GM19035 (cell line): Measurements from ENCODE around the gene DCUN1D3.

ENCODE experiments used
- ATAC-seq: cut with Tn5 transposase; IDR thresholded peaks from one replicate; pipeline ENCODE4 v1.9.1; 2021; ENCODE audit not compliant: unreplicated experiment

DCUN1D3 gene

GRCh38 chr16:20889625-20890275 is 10.4 kb downstream of the DCUN1D3 start:
- no peak for ATAC-seq

DNA sequence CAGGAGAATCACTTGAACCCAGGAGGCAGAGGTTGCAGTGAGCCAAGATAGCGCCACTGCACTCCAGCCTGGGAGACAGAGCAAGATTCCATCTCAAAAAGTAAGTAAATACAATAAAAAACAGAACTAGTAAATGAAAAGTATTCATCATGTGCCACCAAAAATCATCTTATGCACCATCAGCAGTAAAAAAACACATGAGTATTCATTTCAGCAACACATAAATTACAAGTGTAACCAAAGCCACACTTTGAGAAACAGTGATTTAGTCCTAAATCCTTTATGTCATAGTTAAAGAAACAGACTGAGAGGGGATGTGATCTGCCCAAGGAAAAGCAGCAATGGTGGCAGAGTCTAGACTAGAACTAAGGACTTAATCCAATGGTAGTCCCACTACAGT is 13.0 kb downstream of the DCUN1D3 start:
- no peak for ATAC-seq

DNA sequence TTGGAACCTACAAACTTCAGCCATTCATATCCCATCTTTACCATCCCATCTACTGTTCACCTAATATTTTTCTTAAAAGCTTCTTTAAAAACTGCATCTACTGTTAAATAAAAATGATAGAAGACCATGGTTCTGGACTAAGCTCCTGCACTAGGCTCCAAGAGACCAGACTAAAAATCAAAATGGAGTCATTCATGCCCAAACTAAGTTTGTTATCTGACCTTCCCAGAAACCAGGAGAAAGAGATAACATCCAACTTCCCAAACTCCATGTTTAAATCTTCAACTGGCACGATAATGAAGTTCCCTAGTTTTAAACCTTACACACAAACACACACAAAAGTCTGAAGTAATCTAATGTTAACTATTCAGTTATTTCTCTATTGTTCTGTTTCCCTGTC is 13.8 kb downstream of the DCUN1D3 start:
- ATAC-seq = no peak

- no peak for ATAC-seq
These were observed 16.0 kb downstream of the DCUN1D3 start for GRCh38 chr16:20884240-20884556.

- ATAC-seq = no peak
These were observed 16.5 kb downstream of the DCUN1D3 start for GRCh38 chr16:20883554-20884239.

DNA sequence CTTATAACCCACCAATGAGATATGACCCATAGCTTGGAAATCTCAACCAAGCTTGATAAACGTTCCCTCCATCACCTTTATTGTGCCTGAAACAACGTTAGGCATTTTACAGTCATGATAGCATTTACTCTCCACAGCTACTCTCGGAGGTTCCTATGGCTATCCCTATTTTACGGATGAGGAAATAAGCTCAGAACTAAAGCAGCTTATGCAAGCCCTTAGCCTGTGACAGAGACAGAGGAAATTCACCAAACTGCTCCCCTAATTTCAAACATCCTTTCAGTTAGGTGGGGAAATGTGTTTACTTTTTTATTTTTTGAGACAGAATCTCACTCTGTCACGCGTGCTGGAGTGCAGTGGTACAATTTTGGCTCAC is 18.7 kb downstream of the DCUN1D3 start:
- ATAC-seq = no peak

DNA sequence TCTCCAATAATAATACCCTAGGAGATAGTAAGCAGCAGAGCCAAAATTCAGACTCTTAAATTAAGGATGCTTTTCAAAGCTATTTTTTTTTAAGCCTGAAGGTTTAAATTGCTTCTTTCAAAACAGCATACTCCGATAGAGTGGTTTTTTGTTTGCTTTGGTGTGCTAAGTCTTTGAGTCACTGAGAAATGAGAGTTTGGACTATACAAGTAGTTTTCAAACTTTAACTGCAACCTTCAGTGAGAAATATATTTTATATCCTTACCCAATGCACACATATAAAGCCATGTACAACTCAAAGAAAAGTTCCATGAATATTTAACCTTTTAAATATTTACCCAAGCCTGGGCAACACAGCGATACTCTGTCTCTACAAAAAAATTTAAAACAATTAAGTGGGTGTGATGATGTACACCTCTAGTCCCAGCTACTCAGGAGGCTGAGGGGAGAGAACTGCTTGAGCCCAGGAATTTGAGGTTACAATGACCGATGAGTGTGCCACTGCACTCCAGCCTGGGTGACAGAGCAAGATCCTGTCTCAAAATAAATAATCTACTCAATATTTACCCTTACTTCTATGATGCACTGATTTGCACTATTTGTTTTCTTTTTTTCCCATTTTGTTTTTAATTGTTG is 19.2 kb downstream of the DCUN1D3 start:
- no peak for ATAC-seq

DNA sequence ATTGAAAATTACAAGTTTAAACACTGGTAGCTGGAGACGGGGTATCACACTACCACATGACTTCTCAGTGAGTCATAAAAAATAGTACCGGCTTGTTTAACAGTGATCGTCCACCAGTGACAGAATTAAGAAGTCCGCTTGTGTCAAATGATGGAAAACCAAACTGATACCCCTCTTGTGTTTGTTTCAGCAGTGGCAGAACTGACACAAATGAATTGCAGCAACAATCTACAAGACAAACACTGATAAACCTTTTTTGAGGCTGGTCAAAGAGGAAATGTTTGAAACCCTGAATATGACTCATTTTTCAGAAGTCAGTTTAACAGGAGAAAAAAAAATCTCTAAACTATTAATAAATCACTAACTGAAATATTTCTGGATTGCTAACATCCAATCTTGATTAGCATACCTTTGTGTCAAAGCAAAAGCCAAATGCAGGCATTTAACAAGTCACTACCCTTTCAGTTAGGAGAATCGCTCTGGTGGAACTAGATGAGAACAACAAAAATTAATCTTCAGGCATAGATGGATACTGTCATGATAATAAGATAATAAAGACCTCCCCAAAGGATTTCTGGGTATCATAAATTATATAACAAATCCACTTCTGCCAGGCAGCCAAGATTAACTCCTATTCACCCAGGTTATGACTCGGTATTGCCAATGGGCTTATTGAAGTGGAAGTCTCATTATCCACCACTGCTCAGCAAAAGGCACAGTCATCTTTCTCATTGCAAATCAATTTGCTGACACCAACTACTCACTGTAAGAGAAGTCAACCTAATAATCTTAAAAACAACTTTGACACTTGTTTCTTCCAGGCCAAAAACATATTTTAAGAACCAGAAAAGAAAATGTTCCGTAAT is 20.8 kb downstream of the DCUN1D3 start:
- peak; percentile 43 for ATAC-seq

DNA sequence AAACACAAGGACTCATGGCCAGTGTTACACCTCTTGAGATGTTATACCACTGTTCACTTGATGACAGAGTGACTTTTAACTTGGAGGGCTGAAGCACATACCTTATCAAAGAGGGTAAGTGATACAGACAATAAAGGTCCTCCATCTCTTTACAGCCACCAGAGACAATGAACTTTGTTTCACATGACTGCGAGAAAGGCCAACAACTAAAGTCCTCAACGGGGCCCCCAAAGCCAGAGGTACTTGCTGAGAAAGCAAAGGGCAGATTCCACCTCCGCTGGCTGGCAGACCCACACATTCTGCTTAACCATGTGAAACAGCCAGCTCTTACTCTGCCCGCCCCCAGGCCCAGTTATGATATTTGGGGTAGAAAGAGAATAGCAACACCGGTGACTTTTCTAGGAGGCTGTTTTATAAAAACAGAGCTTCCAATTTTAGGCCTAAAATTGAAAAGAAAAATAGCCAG is 21.4 kb downstream of the DCUN1D3 start:
- peak; percentile 7 for ATAC-seq

DNA sequence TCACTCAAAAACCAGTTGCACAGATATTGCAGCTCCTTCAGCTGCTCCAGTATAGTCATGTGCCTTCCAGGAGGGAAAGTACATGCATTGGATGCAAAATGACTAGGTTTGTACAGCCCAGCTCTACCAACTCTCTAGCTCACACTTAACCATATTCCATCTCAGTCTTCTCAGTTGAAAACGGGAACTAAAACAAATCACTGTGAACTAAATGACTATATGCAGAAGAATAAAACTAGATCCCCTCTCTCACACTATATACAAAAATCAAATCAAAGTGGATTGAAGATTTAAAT is 24.9 kb downstream of the DCUN1D3 start:
- ATAC-seq = no peak

GRCh38 chr16:20874088-20874581 is 26.0 kb downstream of the DCUN1D3 start:
- no peak for ATAC-seq

- no peak for ATAC-seq
These were observed 26.8 kb downstream of the DCUN1D3 start for GRCh38 chr16:20873331-20873730.

DNA sequence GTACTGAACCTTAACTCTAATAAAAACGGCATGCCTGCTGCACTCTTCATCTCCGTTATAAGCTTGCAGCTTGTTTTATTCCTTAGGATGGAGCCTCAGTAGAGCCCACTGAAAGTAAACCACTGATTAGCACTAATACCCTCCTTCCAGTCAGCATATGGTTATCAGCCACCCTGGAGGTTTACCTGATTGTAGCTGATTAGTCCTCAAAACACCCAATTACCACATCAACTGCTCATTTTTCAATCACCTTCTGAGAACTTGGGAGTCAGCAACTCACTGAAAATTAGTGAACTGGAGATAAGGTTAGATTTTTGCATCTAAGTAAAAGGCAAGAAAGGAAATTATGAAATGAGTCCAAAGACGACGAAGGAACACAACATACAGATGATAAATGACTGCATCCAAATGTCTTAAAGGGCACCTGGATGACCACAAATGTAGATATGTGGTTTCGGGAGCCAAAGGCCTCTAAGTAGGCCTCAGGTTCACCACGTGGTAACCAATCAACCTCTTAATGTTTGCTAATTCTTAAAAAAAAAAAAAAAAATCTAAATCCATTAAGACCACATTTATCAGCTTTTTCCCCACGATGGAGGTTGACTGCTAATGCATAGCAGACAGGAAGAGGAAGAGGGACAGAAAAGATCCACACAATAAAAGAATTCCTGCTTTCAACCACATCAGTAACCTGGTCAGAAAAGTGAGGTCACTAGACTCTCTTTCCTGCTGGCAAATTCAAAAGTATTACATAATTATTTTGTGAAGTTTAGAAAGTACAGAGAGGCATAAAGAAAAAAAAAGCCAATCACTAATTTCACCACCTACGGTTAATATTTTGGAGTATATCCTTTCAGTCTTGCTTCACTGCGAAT is 28.0 kb downstream of the DCUN1D3 start:
- no peak for ATAC-seq

DNA sequence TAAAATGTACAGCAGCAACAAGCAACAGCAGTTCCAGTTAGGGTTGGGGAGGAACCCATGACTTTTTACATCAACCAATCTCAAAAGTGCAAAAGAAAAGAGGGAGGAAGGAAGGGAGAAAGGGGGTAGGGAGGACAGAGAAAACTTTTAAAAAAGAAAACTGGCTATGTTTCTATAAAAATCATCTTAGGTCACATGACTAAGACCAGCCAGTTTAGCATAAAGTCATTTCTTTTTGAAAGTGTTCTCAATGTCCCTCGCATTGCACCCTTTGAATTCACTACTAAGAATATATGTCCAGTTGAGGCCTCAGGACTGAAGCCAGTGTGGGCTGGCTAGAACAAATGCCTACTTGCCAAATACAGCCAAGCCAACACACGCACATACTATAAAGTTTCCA is 28.9 kb downstream of the DCUN1D3 start:
- ATAC-seq = no peak

- no peak for ATAC-seq
These were observed 29.9 kb downstream of the DCUN1D3 start for GRCh38 chr16:20870122-20870820.

DNA sequence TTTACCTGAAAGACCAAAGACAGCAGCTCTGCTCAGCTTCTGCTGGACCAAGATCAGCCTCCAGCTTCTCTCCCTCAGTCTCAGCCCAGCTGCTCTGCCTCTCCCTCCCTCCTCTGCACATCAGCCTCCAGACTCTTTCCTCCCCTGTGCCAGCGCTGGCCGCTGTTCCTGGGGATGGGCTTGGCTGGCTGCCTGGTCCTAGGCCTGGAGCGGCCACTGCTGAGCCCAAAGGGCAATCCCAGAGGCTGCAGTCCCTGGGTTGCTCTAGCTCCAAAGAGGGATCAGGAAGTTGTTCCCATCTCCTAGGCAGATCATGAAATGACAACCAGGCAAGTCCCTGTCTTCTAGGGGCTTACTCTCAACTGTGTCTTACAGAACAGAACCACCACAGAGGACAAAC is 31.3 kb downstream of the DCUN1D3 start:
- ATAC-seq = no peak

DNA sequence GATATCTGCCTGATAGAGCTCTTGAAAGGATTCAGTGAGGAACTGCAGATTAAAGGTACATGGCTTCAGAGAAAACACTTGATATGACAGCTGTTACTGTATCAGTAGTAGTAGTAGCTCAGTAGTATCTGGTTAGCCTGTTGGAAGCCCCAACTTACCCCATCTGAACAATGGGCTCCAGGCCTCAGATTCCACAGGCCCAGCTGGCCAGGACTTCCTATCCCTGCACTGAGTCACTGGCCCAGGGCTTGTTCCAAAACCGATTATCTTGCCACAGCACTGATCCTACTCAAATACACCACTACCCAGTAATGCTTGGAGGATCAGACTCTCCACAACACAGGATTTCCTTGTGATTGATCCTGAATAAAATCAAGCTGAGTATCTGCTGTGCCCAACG is 32.6 kb downstream of the DCUN1D3 start:
- no peak for ATAC-seq

- no peak for ATAC-seq
These were observed 33.4 kb downstream of the DCUN1D3 start for GRCh38 chr16:20866801-20867200.

- ATAC-seq = peak; percentile 18
These were observed 33.9 kb downstream of the DCUN1D3 start for GRCh38 chr16:20866145-20866772.
